C4-2B (cell line): ENCODE measurements around the gene STT3B.

ENCODE experiments used
- ZFX ChIP-seq: fragments of 450-650 bp; IDR thresholded peaks from 2 replicates; pipeline ENCODE4 v1.6.1; 2017
- TF ChIP-seq, protein P1 (sequence below): fragments of 450-650 bp; conservative IDR thresholded peaks from 2 replicates; pipeline ENCODE4 v1.5.1; 2017; ENCODE audit warnings: mild to moderate bottlenecking

DNA sequence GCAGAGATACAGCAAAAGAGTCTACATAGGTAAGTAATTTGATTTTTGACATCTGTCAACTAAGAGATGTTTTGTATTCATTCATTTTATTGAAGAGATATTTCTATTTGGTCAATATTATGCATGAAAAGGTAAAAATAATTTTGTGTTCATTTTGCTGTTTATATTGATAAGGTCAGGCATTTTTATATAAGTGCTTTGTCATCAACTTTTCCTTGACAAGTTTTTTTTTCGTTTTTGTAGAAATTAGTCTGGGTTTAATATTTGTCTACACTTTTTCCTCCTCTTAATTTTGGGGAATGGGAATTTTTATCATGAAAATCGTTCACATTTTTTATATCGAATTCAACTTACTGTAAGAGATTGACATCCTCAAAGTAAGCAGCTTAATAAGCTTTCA, 67.7 kb downstream of the STT3B start:
- TF ChIP-seq, protein P1, sequence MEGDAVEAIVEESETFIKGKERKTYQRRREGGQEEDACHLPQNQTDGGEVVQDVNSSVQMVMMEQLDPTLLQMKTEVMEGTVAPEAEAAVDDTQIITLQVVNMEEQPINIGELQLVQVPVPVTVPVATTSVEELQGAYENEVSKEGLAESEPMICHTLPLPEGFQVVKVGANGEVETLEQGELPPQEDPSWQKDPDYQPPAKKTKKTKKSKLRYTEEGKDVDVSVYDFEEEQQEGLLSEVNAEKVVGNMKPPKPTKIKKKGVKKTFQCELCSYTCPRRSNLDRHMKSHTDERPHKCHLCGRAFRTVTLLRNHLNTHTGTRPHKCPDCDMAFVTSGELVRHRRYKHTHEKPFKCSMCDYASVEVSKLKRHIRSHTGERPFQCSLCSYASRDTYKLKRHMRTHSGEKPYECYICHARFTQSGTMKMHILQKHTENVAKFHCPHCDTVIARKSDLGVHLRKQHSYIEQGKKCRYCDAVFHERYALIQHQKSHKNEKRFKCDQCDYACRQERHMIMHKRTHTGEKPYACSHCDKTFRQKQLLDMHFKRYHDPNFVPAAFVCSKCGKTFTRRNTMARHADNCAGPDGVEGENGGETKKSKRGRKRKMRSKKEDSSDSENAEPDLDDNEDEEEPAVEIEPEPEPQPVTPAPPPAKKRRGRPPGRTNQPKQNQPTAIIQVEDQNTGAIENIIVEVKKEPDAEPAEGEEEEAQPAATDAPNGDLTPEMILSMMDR: no peak
- no peak for TF ChIP-seq ZFX
